GM06990 (cell line): ENCODE results near the gene BEX1.

Source experiments
- DNase-seq: peaks from one replicate; pipeline ENCODE4 v3.0.0-alpha.2; 2011; ENCODE audit not compliant: insufficient read length; ENCODE audit errors: extremely low read depth
- H3K27me3 ChIP-seq: replicated peaks from 2 replicates; pipeline ENCODE4 v1.6.0; 2011; ENCODE audit warnings: low read length; ENCODE audit not compliant: control insufficient read depth, insufficient read depth
- H3K36me3 ChIP-seq: 2 replicates; pipeline ENCODE4 v1.5.1; 2011; ENCODE audit warnings: low read length; ENCODE audit not compliant: control insufficient read depth, insufficient read depth
- H3K4me3 ChIP-seq: replicated peaks from 2 replicates; pipeline ENCODE4 v1.5.1; 2011; ENCODE audit warnings: low read depth, mild to moderate bottlenecking, control low read depth, low read length
- TF ChIP-seq, protein P1 (sequence below): IDR thresholded peaks from 2 replicates; pipeline ENCODE4 v1.5.1; 2011; ENCODE audit warnings: low read length, control low read depth, mild to moderate bottlenecking, inconsistent platforms; ENCODE audit not compliant: insufficient read depth, poor library complexity, severe bottlenecking

Gene BEX1

DNA sequence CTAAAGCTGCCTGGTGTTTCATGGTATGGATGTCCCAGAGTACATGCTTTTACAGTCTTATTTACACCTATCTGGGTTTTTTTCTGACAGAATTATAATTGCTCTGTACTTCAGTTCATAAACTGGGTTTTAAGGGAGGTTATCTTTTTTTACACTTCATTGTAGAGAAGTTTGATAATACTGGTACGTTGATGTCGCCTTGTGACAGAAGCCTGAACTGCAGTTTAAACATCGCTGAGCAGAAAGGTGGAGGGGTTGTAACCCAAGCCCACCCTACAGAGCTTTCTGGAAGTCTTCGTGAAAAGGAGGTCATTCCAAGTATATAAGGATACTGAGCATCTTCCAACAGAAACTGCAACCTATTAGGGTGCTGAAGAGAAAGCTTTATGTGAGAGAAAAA, 46.4 kb downstream of the BEX1 start:
- no peak for DNase-seq
- no peaks in the 10 kb centered on the region for H3K27me3 ChIP-seq
- H3K36me3 ChIP-seq = no peaks in the 10 kb centered on the region
- H3K4me3 ChIP-seq = no peak overlapping the region
- TF ChIP-seq, protein P1, sequence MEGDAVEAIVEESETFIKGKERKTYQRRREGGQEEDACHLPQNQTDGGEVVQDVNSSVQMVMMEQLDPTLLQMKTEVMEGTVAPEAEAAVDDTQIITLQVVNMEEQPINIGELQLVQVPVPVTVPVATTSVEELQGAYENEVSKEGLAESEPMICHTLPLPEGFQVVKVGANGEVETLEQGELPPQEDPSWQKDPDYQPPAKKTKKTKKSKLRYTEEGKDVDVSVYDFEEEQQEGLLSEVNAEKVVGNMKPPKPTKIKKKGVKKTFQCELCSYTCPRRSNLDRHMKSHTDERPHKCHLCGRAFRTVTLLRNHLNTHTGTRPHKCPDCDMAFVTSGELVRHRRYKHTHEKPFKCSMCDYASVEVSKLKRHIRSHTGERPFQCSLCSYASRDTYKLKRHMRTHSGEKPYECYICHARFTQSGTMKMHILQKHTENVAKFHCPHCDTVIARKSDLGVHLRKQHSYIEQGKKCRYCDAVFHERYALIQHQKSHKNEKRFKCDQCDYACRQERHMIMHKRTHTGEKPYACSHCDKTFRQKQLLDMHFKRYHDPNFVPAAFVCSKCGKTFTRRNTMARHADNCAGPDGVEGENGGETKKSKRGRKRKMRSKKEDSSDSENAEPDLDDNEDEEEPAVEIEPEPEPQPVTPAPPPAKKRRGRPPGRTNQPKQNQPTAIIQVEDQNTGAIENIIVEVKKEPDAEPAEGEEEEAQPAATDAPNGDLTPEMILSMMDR = no peak

DNA sequence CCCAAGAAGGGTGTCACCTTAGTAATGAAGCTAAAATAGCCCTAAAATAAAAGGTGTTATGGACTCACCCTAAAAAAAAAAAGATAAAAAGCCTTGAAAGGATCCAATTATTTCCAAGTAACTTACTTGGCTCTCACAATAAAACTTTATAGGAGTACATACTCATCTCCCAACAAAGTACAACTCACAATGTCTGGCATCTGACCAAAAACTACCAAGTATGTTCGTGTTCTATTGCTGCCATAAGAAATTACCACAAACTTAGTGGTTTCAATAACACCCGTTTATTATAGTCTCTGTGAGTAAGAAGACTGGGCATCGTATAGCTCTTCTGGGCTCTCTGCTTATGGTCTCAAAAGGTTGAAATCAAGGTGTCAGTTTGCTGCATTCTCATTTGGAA, 51.0 kb downstream of the BEX1 start:
- Histone ChIP-seq H3K4me3 (no peak overlapping the region), H3K27me3 (no peaks in the 10 kb centered on the region), H3K36me3 (no peaks in the 10 kb centered on the region)
- DNase-seq = no peak
- TF ChIP-seq, protein P1 = no peak
